HepG2 (cell line): ENCODE results near the gene LIM2. TPM values are rescaled to one million over a fixed set of nuclear protein-coding genes. Genes with fewer than 3 reads are reported as not detected.

ENCODE experiments used
- ATAC-seq: fragments of 200-7000 bp; cut with Tn5 transposase; 3 replicates; pipeline ENCODE4 v1.9.1; 2020; ENCODE audit warnings: mild to moderate bottlenecking, moderate library complexity
- BruUV-seq: library from RNA; stranded (reverse); fragments of 400-500 nt; replicated peaks from 2 replicates; lab custom pipeline; 2021; lab: Mats Ljungman, UMichigan
- CTCF ChIA-PET: fragments of 300-600 bp; formaldehyde crosslinking; extraction: SDS; loops from one replicate; lab custom pipeline; 2021; ENCODE audit warnings: low total read pairs, inconsistent platforms, low intra/inter-chr PET ratio; lab: Yijun Ruan, JAX
- POLR2A ChIA-PET: fragments of 350-600 bp; sonication (Branson Sonifier 250); formaldehyde crosslinking; loops from one replicate; lab custom pipeline; 2020; ENCODE audit warnings: antibody characterized with exemption, inconsistent platforms; lab: Yijun Ruan, JAX
- DNase-seq: peaks from one replicate; pipeline ENCODE4 v3.0.0-alpha.2; 2015; ENCODE audit warnings: low spot score
- FAIRE-seq: peaks from 3 replicates; lab custom pipeline; 2011; peaks lifted over from hg19 to GRCh38; lab: Jason Lieb, UNC
- H2AFZ ChIP-seq: one replicate; pipeline ENCODE4 v1.6.1; 2011; ENCODE audit warnings: low read length, inconsistent platforms
- H3K27ac ChIP-seq: fragments of 300-600 bp; 3 replicates; pipeline ENCODE4 v1.8.0; 2011; ENCODE audit warnings: mixed run types, mild to moderate bottlenecking, mixed read lengths, low read length, inconsistent platforms; ENCODE audit not compliant: insufficient read depth; ENCODE audit errors: extremely low read length
- H3K27me3 ChIP-seq, 2 experiments: fragments of 200-600 bp in 1 of 2; 2 replicates in 1 of 2; 3 replicates in 1 of 2; pipeline versions ENCODE4 v1.6.0 to v1.8.0; 2011; ENCODE audit warnings: low read length in 2 of 2, mild to moderate bottlenecking in 2 of 2, moderate library complexity in 2 of 2, inconsistent platforms in 1 of 2; ENCODE audit not compliant: insufficient read depth in 2 of 2, control insufficient read depth in 1 of 2
- H3K36me3 ChIP-seq, 2 experiments: fragments of 200-600 bp in 1 of 2; replicated peaks in 1 of 2; 2 replicates in 1 of 2; 3 replicates in 1 of 2; pipeline versions ENCODE4 v1.5.1 to v1.8.0; 2011; ENCODE audit warnings: low read length in 2 of 2, inconsistent platforms in 1 of 2; ENCODE audit not compliant: insufficient read depth in 2 of 2, control insufficient read depth in 1 of 2
- H3K4me1 ChIP-seq: 2 replicates; pipeline ENCODE4 v1.5.1; 2012; ENCODE audit warnings: low read length, inconsistent platforms; ENCODE audit not compliant: insufficient read depth
- H3K4me2 ChIP-seq: 2 replicates; pipeline ENCODE4 v1.6.0; 2011; ENCODE audit warnings: low read depth, low read length, inconsistent platforms
- H3K4me3 ChIP-seq, 3 experiments: fragments of 200-600 bp in 1 of 3; sonication (generic), shearing (Covaris generic) in 1 of 3; replicated peaks in 1 of 3; 2 replicates each; pipeline ENCODE4 v1.5.1; 2011 to 2016; ENCODE audit warnings: low read length in 3 of 3, inconsistent platforms in 2 of 3, low read depth in 2 of 3, mild to moderate bottlenecking in 2 of 3, control low read depth in 1 of 3, mixed read lengths in 1 of 3; ENCODE audit not compliant: insufficient read depth in 1 of 3
- H3K79me2 ChIP-seq: one replicate; pipeline ENCODE4 v1.6.1; 2011; ENCODE audit warnings: low read length, inconsistent platforms; ENCODE audit not compliant: insufficient read depth
- H3K9ac ChIP-seq: 2 replicates; pipeline ENCODE4 v1.6.0; 2011; ENCODE audit warnings: mild to moderate bottlenecking, low read depth, low read length, inconsistent platforms; ENCODE audit not compliant: insufficient read depth
- H3K9me3 ChIP-seq: 2 replicates; pipeline ENCODE4 v1.5.1; 2012; ENCODE audit warnings: mild to moderate bottlenecking, low read length
- H4K20me1 ChIP-seq: 2 replicates; pipeline ENCODE4 v1.6.0; 2011; ENCODE audit warnings: inconsistent platforms, mild to moderate bottlenecking, low read length, moderate library complexity; ENCODE audit not compliant: insufficient read depth
- HNRNPL ChIP-seq: fragments of 200-400 bp; formaldehyde crosslinking; IDR thresholded peaks from 2 replicates; pipeline ENCODE4 v1.6.1; 2017; ENCODE audit warnings: mild to moderate bottlenecking, low read depth, low read length
- KAT2B ChIP-seq: fragments of 150-350 bp; IDR thresholded peaks from 2 replicates; pipeline ENCODE4 v1.6.1; 2014; ENCODE audit warnings: low read depth, low read length, borderline replicate concordance
- KMT2A ChIP-seq: sonication (generic); formaldehyde crosslinking; IDR thresholded peaks from 2 replicates; pipeline ENCODE4 v1.4.0; 2020; ENCODE audit warnings: missing genetic modification reagents
- MAZ ChIP-seq, 2 experiments: sonication (generic) in 1 of 2; formaldehyde crosslinking in 1 of 2; IDR thresholded peaks; 2 replicates each; pipeline versions ENCODE4 v1.5.0 to v1.6.1; 2012 to 2020; ENCODE audit warnings: low read depth in 2 of 2, mild to moderate bottlenecking in 2 of 2, borderline replicate concordance in 1 of 2, improper control_type of control experiment in 1 of 2, low read length in 1 of 2, missing genetic modification reagents in 1 of 2, moderate library complexity in 1 of 2
- MEIS1 ChIP-seq: sonication (generic); formaldehyde crosslinking; IDR thresholded peaks from 2 replicates; pipeline ENCODE4 v1.9.0; 2021; ENCODE audit warnings: mild to moderate bottlenecking, missing genetic modification reagents, moderate library complexity, borderline replicate concordance
- MTA1 ChIP-seq: sonication (generic); formaldehyde crosslinking; IDR thresholded peaks from 2 replicates; pipeline ENCODE4 v1.4.0; 2020; ENCODE audit warnings: missing genetic modification reagents, mild to moderate bottlenecking, borderline replicate concordance
- NCOA5 ChIP-seq: sonication (generic); formaldehyde crosslinking; IDR thresholded peaks from 2 replicates; pipeline ENCODE4 v1.4.0; 2020; ENCODE audit warnings: missing genetic modification reagents
- NFKBIZ ChIP-seq: IDR thresholded peaks from 2 replicates; pipeline ENCODE4 v1.6.1; 2018; ENCODE audit warnings: missing genetic modification reagents, missing compliant biosample characterization
- NPAS2 ChIP-seq: sonication (generic); formaldehyde crosslinking; IDR thresholded peaks from 2 replicates; pipeline ENCODE4 v1.8.0; 2022; ENCODE audit warnings: mild to moderate bottlenecking, missing genetic modification reagents, borderline replicate concordance
- NR2F1 ChIP-seq, 2 experiments: fragments of 450-650 bp in 1 of 2; formaldehyde crosslinking in 1 of 2; IDR thresholded peaks; 2 replicates each; pipeline versions ENCODE4 v1.5.0 to v1.6.1; 2016 to 2020; ENCODE audit warnings: mild to moderate bottlenecking in 1 of 2, missing compliant biosample characterization in 1 of 2, missing genetic modification reagents in 1 of 2, moderate library complexity in 1 of 2
- ONECUT2 ChIP-seq: sonication (generic); formaldehyde crosslinking; IDR thresholded peaks from 2 replicates; pipeline ENCODE4 v1.4.0; 2020; ENCODE audit warnings: missing genetic modification reagents
- POLR2A ChIP-seq, 2 experiments: IDR thresholded peaks; 2 replicates each; pipeline ENCODE4 v1.6.1; 2011; ENCODE audit warnings: low read depth in 2 of 2, low read length in 2 of 2, mild to moderate bottlenecking in 1 of 2, moderate library complexity in 1 of 2; ENCODE audit not compliant: insufficient read depth in 1 of 2
- SOX5 ChIP-seq: IDR thresholded peaks from 2 replicates; pipeline ENCODE4 v1.6.1; 2016; ENCODE audit warnings: borderline replicate concordance
- XRCC5 ChIP-seq: fragments of 200-400 bp; formaldehyde crosslinking; optimal IDR thresholded peaks from 2 replicates; pipeline ENCODE3; 2017; ENCODE audit warnings: mild to moderate bottlenecking, low read length
- ZFP36 ChIP-seq: fragments of 150-350 bp; IDR thresholded peaks from 2 replicates; pipeline ENCODE4 v1.6.1; 2018; ENCODE audit warnings: borderline replicate concordance, low read length, low read depth; ENCODE audit not compliant: partially characterized antibody
- ZNF329 ChIP-seq: sonication (generic); formaldehyde crosslinking; IDR thresholded peaks from 2 replicates; pipeline ENCODE4 v1.9.0; 2021; ENCODE audit warnings: low read depth, mild to moderate bottlenecking, missing genetic modification reagents
- ZNF816 ChIP-seq: sonication (generic); formaldehyde crosslinking; IDR thresholded peaks from 2 replicates; pipeline ENCODE4 v1.8.0; 2022; ENCODE audit warnings: missing genetic modification reagents, mild to moderate bottlenecking, borderline replicate concordance
- ZSCAN20 ChIP-seq: sonication (generic); formaldehyde crosslinking; IDR thresholded peaks from 2 replicates; pipeline ENCODE4 v1.4.0; 2020; ENCODE audit warnings: missing genetic modification reagents, mild to moderate bottlenecking, borderline replicate concordance
- WGBS: methylation state at CpG from one replicate; pipeline ENCODE4 v1.1.6; 2017; ENCODE audit warnings: low lambda C conversion rate; 5-methylcytosine and 5-hydroxymethylcytosine counted together
- in situ Hi-C: cut with HindIII; loops from 2 replicates; pipeline ENCODE4 v1.10.0; 2017; ENCODE audit warnings: low pct_unique_long_range_greater_than_20kb; ENCODE audit not compliant: extremely low pct_ligation_motif_present
- intact Hi-C: fragments of 100-400 bp; cut with micrococcal nuclease; formaldehyde crosslinking; loops from one replicate; pipeline ENCODE4 v1.10.0; 2022; ENCODE audit not compliant: unreplicated experiment
- polyA plus RNA-seq, 8 experiments: library from polyadenylated mRNA; depleted of rRNA in 3 of 8; stranded (reverse) in 7 of 8; unstranded in 1 of 8; fragments of >200 nt; fragmentation: Illumina TruSeq in 4 of 8; extraction: Trizol in 4 of 8; gene quantifications; 2 replicates each; pipeline versions ENCODE4 v1.2.1 to v1.2.3, GENCODE V29; 2011 to 2016; ENCODE audit warnings: low read depth in 4 of 8, missing spikeins in 1 of 8, mixed read lengths in 1 of 8; ENCODE audit not compliant: insufficient read depth in 1 of 8
- total RNA-seq, 5 experiments: library from RNA; depleted of rRNA; stranded (reverse); fragments of >200 nt; fragmentation: Illumina TruSeq; extraction: Trizol; gene quantifications; 2 replicates each; pipeline ENCODE4 v1.2.3, GENCODE V29; 2016; ENCODE audit warnings: low read depth in 1 of 5
- TF ChIP-seq, protein P1 (sequence below): fragments of 450-650 bp; IDR thresholded peaks from 2 replicates; pipeline ENCODE4 v1.6.1; 2016
- TF ChIP-seq, protein P2 (sequence below): sonication (generic); formaldehyde crosslinking; IDR thresholded peaks from 2 replicates; pipeline ENCODE4 v1.5.1; 2020; ENCODE audit warnings: missing genetic modification reagents, mild to moderate bottlenecking, borderline replicate concordance
- TF ChIP-seq, protein P3 (sequence below): conservative IDR thresholded peaks from 2 replicates; pipeline ENCODE4 v1.6.1; 2018; ENCODE audit warnings: missing genetic modification reagents

LIM2 gene
- total and polyA plus RNA-seq, 2 of the 13 experiments (the other 11 are each of a cell fraction or from before 2014, with no cell fraction given), result 1.3 TPM; not detected in 1

DNA sequence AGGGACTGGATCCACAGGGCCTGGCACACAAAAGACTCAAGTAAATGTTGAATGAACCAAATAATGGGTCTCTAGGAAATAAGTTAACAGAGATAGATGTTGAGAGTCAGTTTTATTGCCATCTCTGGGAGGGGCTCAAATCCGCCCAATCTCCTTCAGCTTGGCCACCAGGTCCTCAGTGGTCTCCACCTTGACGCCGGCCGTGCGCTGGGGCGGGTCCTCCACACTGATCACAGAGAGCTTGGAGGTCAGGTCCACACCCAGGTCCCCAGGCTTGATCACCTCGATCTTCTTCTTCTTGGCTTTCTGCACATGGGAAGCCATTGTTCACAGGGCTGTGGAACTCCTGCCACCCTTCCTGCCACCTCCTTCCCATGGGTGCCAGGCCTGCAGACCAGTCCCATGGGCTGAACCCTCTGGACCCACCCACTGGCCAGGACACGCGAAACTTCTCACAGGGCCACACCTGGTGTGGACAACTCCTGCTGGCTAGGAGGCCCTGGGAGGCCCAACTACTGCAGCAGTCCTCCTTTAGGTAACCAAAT, 42.6 kb downstream of the LIM2 start:
- Histone ChIP-seq H4K20me1 (peaks cover 32% of the 10 kb centered on the region), H3K4me3 (no peak overlapping the region), H3K4me1 (peaks cover 97% of the 10 kb centered on the region), H3K4me2 (no peak overlapping the region), H3K9me3 (no peaks in the 10 kb centered on the region), H3K27me3 (no peaks in the 10 kb centered on the region), H3K9ac (no peak overlapping the region), H2AFZ (no peak overlapping the region), H3K36me3 (peaks cover 13 to 48% of the 10 kb centered on the region in 2 experiments), H3K79me2 (peaks cover 23% of the 10 kb centered on the region), H3K27ac (peak overlapping the region; percentile 34)
- 100% methylated on average over 7 of the region's 9 CpGs for WGBS
- in situ Hi-C loops (no loop called here), intact Hi-C loops (no loop called here)
- CTCF ChIA-PET, result no interaction called here
- ATAC-seq (no peak), DNase-seq (no peak), FAIRE-seq (no peak)
- POLR2A ChIA-PET, result interaction anchor here (3.7 to 6.9 kb wide), 3 partner anchors 9 to 23 kb away, joined by 32 to 211 read pairs (median 91); partner anchors contain the start of gene ETFB
- BruUV-seq, result no TSS peak
- TF ChIP-seq NR2F1 (CRISPR knock-in tag; IDR thresholded peaks at IDR 0.05) (no peak), NFKBIZ (no peak), MTA1 (CRISPR knock-in tag) (0 out of 2 replicates have a peak, but pooled peaks have one; percentile 27), HNRNPL (peak; percentile 52; the same call in 1 of the 2 replicates), SOX5 (CRISPR knock-in tag) (no peak), XRCC5 (no peak), ZNF816 (CRISPR knock-in tag) (no peak), ONECUT2 (no peak), MAZ (IDR thresholded peaks at IDR 0.05; ENCODE audit: borderline replicate concordance, low read depth, low read length) (no peak), MAZ (CRISPR knock-in tag; IDR thresholded peaks at IDR 0.05; ENCODE audit: low read depth) (no peak), ZFP36 (no peak), NPAS2 (CRISPR knock-in tag) (no peak), POLR2A (IDR thresholded peaks at IDR 0.05; ENCODE audit: insufficient read depth in 1 of 2, low read depth in 2 of 2, low read length in 2 of 2) (peak in 1 of 2 experiments; percentile 45; a peak in 2 of 4 replicates), NCOA5 (no peak), ZNF329 (CRISPR knock-in tag) (no peak), KMT2A (CRISPR knock-in tag) (no peak), ZSCAN20 (no peak), KAT2B (no peak), MEIS1 (CRISPR knock-in tag) (no peak)
- TF ChIP-seq, protein P1, sequence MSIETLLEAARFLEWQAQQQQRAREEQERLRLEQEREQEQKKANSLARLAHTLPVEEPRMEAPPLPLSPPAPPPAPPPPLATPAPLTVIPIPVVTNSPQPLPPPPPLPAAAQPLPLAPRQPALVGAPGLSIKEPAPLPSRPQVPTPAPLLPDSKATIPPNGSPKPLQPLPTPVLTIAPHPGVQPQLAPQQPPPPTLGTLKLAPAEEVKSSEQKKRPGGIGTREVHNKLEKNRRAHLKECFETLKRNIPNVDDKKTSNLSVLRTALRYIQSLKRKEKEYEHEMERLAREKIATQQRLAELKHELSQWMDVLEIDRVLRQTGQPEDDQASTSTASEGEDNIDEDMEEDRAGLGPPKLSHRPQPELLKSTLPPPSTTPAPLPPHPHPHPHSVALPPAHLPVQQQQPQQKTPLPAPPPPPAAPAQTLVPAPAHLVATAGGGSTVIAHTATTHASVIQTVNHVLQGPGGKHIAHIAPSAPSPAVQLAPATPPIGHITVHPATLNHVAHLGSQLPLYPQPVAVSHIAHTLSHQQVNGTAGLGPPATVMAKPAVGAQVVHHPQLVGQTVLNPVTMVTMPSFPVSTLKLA, result no peak
- TF ChIP-seq, protein P2, sequence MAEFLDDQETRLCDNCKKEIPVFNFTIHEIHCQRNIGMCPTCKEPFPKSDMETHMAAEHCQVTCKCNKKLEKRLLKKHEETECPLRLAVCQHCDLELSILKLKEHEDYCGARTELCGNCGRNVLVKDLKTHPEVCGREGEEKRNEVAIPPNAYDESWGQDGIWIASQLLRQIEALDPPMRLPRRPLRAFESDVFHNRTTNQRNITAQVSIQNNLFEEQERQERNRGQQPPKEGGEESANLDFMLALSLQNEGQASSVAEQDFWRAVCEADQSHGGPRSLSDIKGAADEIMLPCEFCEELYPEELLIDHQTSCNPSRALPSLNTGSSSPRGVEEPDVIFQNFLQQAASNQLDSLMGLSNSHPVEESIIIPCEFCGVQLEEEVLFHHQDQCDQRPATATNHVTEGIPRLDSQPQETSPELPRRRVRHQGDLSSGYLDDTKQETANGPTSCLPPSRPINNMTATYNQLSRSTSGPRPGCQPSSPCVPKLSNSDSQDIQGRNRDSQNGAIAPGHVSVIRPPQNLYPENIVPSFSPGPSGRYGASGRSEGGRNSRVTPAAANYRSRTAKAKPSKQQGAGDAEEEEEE (CRISPR knock-in tag), result no peak
- TF ChIP-seq, protein P3, sequence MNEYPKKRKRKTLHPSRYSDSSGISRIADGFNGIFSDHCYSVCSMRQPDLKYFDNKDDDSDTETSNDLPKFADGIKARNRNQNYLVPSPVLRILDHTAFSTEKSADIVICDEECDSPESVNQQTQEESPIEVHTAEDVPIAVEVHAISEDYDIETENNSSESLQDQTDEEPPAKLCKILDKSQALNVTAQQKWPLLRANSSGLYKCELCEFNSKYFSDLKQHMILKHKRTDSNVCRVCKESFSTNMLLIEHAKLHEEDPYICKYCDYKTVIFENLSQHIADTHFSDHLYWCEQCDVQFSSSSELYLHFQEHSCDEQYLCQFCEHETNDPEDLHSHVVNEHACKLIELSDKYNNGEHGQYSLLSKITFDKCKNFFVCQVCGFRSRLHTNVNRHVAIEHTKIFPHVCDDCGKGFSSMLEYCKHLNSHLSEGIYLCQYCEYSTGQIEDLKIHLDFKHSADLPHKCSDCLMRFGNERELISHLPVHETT, result no peak
